KOPT-K1 (cell line): ENCODE measurements around the gene TMEM116.
"Not testable (repeated sequence)": the region's sequence is repeated elsewhere in the genome, so short reads cannot be mapped to it uniquely, and the experiment has no call there.

ENCODE experiments used
- H3K27ac ChIP-seq: fragments of 200-600 bp; sonication (generic); 2 replicates; pipeline ENCODE4 v1.5.1; 2016; ENCODE audit warnings: antibody characterized with exemption, mild to moderate bottlenecking, low read depth, low read length; ENCODE audit not compliant: poor library complexity, severe bottlenecking
- H3K36me3 ChIP-seq: fragments of 200-600 bp; sonication (generic); 2 replicates; pipeline ENCODE4 v1.5.1; 2017; ENCODE audit warnings: antibody characterized with exemption, mild to moderate bottlenecking, low read length, moderate library complexity; ENCODE audit not compliant: insufficient read depth
- H3K9me3 ChIP-seq: fragments of 200-600 bp; sonication (generic); 2 replicates; pipeline ENCODE4 v1.5.1; 2017; ENCODE audit warnings: antibody characterized with exemption, low read length, mild to moderate bottlenecking; ENCODE audit not compliant: insufficient read depth, poor library complexity, severe bottlenecking

The TMEM116 gene

DNA sequence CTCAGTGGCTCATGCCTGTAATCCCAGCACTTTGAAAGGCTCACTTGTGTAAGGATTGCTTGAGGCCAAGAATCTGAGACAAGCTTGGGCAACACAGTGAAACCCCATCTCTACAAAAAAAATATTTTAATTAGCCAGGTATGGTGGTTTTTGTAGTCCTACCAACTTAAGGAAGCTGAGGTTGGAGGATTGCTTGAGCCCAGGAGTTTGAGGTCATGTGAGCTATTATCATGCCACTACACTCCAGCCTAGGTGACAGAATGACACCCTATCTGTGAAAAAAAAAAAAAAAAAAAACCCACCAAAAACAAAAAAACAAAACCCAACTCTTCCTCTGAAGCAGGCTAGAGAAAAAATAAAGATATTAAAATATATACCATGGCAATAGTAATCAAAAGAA lies 41.2 kb downstream of the TMEM116 start:
- Histone ChIP-seq H3K9me3 (peaks cover 20% of the 10 kb centered on the region), H3K36me3 (no peaks in the 10 kb centered on the region), H3K27ac (no peak overlapping the region)

DNA sequence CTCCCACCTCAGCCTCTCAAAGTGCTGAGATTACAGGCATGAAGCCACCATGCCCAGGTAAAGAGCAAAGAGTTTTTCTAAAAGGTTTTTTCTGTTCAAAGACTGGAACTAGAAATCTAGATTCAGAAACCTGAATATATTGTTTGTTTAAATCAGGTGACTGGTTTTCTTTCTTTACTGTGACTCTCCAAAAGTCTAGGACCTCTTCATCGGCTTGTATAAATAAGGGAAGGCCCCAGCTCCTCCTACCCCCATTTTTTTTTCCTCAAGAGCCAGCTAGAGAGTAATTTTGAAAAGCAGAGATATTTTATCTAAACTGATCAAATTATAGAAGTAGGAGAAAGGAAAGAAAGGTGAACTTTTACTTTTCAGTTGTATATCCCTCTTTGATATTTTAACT lies 48.0 kb downstream of the TMEM116 start:
- no peak overlapping the region for H3K27ac ChIP-seq
- no peaks in the 10 kb centered on the region for H3K36me3 ChIP-seq

DNA sequence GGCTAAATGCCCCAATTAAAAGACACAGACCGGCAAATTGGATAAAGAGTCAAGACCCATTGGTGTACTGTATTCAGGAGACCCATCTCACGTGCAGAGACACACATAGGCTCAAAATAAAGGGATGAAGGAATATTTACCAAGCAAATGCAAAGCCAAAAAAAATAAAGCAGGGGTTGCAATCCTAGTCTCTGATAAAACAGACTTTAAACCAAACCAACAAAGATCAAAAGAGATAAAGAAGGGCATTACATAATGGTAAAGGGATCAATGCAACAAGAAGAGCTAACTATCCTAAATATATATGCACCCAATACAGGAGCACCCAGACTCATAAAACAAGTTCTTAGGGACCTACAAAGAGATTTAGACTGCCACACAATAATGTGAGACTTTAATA lies 53.4 kb downstream of the TMEM116 start:
- peaks cover 30% of the 10 kb centered on the region for H3K9me3 ChIP-seq
- H3K36me3 ChIP-seq, H3K27ac ChIP-seq: not testable (repeated sequence)

More for the DNA sequence above, 48.0 kb downstream of the TMEM116 start:
- peaks cover 5% of the 10 kb centered on the region for H3K9me3 ChIP-seq

DNA sequence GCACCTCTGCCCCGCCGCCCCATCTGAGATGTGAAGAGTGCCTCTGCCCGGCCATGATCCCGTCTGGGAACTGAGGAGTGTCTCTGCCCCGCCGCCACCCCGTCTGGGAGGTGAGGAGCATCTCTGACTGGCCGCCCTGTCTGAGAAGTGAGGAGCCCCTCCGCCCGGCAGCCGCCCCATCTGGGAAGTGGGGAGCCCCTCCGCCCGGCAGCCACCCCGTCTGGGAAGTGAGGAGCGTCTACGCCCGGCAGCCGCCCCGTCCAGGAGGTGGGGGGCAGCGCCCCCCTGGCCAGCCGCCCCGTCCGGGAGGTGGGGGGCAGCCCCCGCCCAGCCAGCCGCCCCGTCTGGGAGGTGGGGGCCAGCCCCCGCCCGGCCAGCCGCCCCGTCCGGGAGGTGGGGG lies 55.7 kb downstream of the TMEM116 start:
- H3K9me3 ChIP-seq: peaks cover 42% of the 10 kb centered on the region
- H3K36me3 ChIP-seq, H3K27ac ChIP-seq: not testable (repeated sequence)

DNA sequence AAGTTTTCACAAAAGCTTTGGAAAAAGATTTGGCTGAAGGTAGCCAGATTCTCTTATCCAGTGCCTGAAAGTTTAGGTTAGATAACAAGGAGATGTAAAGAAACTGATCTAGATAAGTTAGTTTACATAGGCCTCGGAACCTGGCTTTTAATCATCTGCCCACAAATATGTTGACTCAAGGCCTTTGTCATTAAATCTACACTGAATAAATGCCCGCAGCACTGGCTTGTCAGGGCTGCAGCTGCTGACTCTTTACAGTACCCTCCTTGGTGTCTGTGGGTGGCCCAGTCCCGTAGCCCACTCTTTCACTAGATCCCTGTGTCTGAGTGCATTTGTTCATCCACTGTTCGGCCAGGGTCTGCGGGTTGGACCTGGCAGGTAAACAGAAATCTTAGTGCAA lies 58.0 kb downstream of the TMEM116 start:
- no peaks in the 10 kb centered on the region for H3K36me3 ChIP-seq
- H3K27ac ChIP-seq: no peak overlapping the region
- H3K9me3 ChIP-seq: peaks cover 40% of the 10 kb centered on the region

DNA sequence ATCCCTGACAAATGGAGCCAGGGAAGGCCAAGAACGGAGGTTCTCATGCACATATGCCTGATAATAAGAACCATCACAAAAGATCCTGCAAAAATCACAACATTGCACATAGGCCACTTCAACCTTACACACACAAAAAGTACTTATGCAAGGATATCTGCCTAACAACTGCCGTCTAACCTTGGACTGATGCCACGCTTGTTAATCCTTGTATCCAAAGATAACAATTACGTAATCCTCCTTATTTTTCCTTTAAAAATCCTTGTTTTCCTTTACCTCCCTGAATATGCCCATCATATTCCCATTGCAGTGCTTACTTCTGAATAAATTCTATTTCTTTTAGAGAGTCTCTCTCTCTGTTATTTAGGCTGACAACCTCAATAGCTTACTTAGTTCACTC lies 59.5 kb downstream of the TMEM116 start:
- no peak overlapping the region for H3K27ac ChIP-seq
- peaks cover 37% of the 10 kb centered on the region for H3K9me3 ChIP-seq
- no peaks in the 10 kb centered on the region for H3K36me3 ChIP-seq

DNA sequence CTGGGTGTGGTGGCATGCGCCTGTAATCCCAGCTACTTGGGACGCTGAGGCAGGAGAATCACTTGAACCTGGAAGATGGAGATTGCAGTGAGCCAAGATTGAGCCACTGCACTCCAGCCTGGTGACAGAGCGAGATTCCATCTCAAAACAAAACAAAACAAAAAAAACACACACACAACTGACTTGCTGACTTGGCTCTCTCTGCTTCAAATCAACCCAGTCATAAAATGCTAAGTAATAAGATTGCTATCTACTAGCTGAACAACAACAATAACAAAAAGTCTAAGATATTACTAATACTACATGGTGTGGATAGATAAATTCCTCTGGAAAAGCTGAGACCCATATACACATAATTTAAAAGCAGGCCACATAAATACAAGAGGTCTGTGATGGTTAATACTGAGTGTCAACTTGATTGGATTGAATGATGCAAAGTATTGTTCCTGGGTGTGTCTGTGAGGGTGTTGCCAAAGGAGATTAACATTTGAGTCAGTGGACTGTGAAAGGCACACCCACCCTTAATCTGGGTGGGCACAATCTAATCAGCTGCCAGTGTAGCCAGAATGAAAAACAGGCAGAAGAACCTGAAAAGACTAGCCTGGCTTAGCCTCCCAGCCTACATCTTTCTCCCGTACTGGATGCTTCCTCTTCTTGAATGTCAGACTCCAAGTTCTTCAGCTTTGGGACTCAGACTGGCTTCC lies 60.7 kb downstream of the TMEM116 start:
- H3K36me3 ChIP-seq, H3K27ac ChIP-seq: not testable (repeated sequence)
- peaks cover 37% of the 10 kb centered on the region for H3K9me3 ChIP-seq

DNA sequence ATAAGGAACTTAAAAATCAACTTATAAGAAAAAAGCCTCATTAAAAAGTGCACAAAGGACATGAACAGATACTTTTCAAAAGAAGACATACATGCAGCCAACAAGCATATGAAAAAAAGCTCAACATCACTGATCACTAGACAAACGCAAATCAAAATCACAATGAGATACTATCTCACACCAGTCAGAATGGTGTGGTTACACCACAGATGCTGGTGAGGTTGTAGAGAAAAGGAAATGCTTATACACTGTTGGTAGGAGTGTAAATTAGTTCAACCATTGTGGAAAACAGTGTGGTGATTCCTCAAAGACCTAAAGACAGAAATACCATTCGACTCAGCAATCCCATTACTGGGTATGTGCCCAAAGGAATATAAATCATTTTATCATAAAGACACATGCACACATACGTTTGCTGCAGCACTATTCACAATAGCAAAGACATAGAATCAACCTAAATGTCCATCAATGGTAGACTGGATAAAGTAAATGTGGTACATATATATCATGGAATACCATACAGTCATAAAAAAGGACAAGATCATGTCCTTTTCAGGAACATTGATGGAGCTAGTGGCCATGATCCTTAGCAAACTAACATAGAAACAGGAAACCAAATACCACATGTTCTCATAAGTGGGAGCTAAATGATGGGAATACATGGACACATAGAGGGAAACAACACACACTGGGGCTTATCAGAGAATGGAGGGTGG lies 61.8 kb downstream of the TMEM116 start:
- peaks cover 29% of the 10 kb centered on the region for H3K9me3 ChIP-seq
- H3K36me3 ChIP-seq, H3K27ac ChIP-seq: not testable (repeated sequence)

DNA sequence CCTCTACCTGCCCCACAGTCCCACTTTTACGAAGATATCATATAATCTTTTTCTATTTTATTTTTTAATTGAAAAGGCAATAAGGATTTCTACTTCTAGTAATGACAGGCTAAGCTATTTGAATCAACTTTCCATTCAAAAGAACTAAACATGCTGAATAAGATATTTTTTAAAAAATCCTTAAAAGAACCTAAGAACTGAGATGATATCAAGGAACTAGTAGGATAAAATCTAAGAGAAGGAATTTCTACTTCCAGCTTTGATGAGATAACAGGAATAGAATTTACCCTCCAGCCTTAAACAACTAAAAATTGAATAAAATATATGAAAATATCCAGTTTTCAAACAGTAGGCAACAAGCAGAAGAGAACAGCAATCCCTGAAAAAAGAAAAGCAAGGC lies 69.0 kb downstream of the TMEM116 start:
- Histone ChIP-seq H3K36me3 (no peaks in the 10 kb centered on the region), H3K27ac (no peak overlapping the region), H3K9me3 (no peaks in the 10 kb centered on the region)

DNA sequence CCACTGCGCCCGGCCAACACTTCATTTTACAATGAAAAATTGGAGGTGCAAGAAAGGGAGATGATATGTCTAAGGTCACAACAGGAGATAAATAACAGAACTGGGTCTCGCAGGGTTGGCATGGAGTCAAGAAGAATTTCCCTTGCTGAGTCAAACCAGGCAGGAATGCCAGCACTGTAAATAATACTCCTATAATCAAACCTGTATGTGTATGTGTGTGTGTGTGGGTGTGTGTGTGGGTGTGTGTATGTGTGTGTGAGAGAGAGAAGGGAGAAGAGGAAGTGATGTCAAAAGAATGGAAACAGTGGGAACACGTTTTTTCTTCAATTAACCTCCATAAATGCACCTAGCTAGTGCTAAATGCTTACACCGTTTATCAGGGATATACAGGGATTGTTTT lies 70.4 kb downstream of the TMEM116 start:
- H3K27ac ChIP-seq: no peak overlapping the region
- H3K9me3 ChIP-seq: no peaks in the 10 kb centered on the region
- H3K36me3 ChIP-seq: no peaks in the 10 kb centered on the region

DNA sequence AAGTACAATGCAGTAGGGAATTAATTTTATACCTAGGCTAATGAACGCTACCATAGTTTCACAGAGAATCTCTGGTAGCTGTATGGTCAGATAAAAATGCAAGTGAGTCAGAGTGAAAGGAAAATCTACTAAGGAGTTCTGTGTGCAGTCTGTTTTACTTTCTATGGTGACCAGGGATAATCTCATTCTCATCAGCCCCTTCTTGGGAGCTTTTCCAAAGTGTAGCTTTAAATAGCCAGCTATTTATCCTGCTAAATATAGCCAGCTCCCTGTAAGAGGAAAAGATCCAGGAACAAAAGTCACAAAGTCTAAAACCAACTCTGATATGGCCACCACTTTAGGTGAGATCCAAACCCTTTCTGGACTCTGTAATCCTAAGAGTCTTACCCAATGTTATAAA lies 75.5 kb downstream of the TMEM116 start:
- H3K27ac ChIP-seq: no peak overlapping the region

DNA sequence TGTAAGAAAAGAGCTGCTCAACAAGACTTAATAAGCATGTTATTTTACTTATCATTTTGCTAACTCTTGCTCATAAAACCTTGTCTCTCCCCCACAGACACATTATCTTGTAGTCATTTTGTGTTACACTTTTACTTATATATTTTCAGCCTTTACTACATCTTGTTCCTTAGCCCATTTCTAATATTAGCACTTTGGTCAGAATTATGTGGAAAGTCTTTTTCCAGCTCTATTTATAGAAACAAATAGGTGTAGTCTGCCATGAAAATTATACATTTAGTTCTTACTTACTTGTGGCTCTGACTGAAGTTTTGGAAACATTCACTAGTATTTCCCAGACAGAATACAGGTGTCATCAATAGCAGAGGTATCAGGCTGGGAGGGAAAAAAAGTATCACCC lies 76.1 kb downstream of the TMEM116 start:
- Histone ChIP-seq H3K27ac (no peak overlapping the region), H3K36me3 (no peaks in the 10 kb centered on the region), H3K9me3 (no peaks in the 10 kb centered on the region)

More for the DNA sequence above, 75.5 kb downstream of the TMEM116 start:
- Histone ChIP-seq H3K9me3 (no peaks in the 10 kb centered on the region), H3K36me3 (no peaks in the 10 kb centered on the region)

DNA sequence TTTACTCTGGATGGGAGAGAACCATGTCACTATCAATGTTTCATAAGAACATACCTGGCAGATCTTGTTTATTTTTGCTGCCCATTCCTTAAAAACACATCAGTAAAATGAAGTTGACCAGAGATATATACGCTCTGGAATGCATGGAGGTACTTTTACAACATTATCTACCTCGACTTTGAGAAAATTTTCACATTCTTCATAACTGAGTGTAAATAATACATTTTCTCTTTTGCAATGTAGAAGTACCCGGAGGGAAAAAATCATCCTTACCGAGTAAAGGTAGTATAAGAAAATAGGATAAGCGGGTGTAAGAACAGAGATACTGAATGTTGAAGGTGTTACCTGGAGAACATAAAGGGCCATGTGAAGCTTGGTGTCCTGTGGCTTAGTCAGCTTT lies 80.7 kb downstream of the TMEM116 start:
- H3K27ac ChIP-seq: no peak overlapping the region
- H3K9me3 ChIP-seq: no peaks in the 10 kb centered on the region
- no peaks in the 10 kb centered on the region for H3K36me3 ChIP-seq

DNA sequence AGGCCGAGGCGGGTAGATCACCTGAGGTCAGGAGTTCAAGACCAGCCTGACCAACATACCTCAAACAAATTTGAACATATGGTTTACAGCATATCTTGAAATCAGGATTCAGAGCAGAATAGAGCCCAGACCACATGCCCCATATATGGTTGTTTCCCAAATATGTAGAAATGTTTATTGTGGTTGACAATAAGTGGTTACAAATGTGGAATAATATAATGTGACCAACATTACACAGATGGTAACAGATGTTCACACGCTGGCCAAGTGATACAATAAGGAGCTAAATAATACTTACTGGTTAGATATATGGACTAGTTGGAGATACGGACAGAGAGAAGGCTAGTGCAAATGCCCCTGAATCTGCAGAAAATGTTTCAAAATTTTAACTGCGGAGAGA lies 85.6 kb downstream of the TMEM116 start:
- H3K36me3 ChIP-seq: no peaks in the 10 kb centered on the region
- H3K27ac ChIP-seq: no peak overlapping the region
- H3K9me3 ChIP-seq: no peaks in the 10 kb centered on the region

DNA sequence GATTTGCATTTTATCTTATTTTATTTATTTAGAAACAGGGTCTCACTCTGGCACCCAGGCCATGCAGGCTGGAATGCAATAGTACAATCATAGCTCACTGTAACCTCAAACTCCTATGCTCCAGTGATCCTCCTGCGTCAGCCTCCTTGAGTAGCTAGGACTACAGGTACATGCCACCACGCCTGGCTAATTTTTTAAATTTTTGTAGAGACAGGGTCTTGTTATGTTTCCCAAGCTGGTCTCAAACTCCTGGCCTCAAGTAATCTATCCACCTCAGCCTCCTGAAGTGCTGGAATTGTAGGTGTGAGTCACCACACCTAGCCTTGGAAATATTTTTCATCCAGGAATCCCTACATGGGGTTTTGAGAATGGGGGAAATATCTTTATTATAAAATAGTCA lies 86.3 kb downstream of the TMEM116 start:
- no peaks in the 10 kb centered on the region for H3K36me3 ChIP-seq
- H3K27ac ChIP-seq: no peak overlapping the region
- no peaks in the 10 kb centered on the region for H3K9me3 ChIP-seq

DNA sequence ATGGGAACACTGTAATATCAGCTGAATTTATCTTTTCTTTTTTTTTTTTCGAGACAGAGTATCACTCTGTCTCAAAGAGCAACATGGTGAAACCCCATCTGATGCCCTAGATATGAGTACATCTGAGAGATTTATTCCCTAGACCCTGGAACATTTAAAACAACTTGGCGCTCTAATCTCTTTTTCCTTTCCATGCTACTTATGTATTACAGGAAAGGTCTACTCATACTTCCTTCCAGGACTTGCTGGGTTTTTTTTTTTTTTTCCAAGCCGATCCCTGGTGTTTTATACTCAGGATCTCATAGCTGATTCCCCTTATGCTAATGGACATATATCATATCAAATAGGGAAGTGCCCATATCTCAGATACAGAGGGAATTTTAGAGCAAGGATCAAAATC lies 87.8 kb downstream of the TMEM116 start:
- Histone ChIP-seq H3K27ac (no peak overlapping the region), H3K9me3 (no peaks in the 10 kb centered on the region), H3K36me3 (no peaks in the 10 kb centered on the region)
